ENCODE data around the gene CORO7.
A peak's percentile ranks its signal among the peaks of the same experiment; 100 is the strongest.

Gene CORO7

DNA sequence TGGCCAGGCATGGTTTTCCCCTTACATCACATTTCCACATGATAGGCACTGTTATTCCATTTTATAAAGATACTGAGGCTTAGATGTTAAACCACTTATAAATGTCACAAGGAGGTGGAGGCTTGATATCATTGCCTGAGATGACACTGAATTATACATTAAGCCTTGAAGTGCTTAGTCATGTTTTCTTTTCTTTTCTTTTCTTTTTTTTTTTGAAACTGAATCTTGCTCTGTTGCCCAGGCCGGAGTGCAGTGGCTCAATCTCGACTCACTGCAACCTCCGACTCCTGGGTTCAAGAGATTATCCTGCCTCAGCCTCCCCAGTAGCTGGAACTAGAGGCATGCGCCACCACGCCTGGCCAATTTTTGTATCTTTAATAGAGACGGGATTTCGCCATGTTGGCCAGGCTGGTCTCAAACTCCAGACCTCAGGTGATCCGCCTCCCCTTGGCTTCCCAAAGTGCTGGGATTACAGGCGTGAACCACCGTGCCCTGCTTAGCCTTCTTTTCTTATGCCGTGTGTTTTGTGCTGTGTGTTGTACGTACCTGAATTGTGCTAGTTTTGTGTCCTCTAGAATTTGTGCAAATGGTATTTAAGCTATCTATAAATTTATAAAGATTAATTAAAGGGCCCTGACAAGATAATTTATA is 10.5 kb upstream of the CORO7 start:
- FAIRE-seq (no peak), DNase-seq (ENCODE audit: insufficient read length, low spot score) (no peak)

GRCh38 chr16:4426021-4426684 is 9.8 kb upstream of the CORO7 start:
- no peak for DNase-seq (ENCODE audit: insufficient read length, low spot score)
- no peak for FAIRE-seq

- FAIRE-seq (peak; percentile 84), DNase-seq (ENCODE audit: insufficient read length, low spot score) (peak; percentile 98)
Measured at GRCh38 chr16:4425378-4426020, 9.1 kb upstream of the CORO7 start, which contains the start of gene DNAJA3. Gene DNAJA3, plus strand, starts transcription at chr16:4425868. Its CDS starts 14 bp downstream, at chr16:4425882.

- DNase-seq (ENCODE audit: insufficient read length, low spot score) (no peak), FAIRE-seq (no peak)
Measured at GRCh38 chr16:4420505-4421105, 4.2 kb upstream of the CORO7 start.

DNA sequence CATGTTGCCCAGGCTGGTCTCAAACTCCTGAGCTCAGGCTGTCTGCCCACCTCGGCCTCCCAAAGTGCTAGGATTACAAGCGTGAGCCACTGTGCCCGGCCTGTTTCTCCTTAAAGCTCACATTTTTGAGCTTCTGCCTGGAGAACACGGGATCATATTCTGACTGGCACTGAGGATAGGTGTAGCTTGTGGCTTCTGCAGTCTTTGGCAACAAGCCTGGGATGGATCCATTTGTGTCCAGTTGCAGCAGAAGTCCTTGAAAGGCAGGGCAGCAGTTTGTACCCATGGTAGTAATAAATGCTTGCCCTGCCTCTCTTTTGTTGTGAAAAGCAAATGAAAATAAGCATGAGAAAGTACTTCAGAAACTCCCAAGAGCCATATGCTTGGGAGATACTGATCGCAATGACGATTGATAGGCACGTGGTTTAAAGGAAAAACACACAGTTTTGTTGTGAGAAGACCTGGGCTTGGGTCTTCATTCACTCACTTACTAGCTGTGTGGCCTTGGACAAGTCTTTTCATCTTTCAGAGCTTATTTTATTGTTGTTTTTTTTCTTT is 3.1 kb upstream of the CORO7 start:
- DNase-seq (ENCODE audit: insufficient read length, low spot score) (no peak), FAIRE-seq (no peak)

DNA sequence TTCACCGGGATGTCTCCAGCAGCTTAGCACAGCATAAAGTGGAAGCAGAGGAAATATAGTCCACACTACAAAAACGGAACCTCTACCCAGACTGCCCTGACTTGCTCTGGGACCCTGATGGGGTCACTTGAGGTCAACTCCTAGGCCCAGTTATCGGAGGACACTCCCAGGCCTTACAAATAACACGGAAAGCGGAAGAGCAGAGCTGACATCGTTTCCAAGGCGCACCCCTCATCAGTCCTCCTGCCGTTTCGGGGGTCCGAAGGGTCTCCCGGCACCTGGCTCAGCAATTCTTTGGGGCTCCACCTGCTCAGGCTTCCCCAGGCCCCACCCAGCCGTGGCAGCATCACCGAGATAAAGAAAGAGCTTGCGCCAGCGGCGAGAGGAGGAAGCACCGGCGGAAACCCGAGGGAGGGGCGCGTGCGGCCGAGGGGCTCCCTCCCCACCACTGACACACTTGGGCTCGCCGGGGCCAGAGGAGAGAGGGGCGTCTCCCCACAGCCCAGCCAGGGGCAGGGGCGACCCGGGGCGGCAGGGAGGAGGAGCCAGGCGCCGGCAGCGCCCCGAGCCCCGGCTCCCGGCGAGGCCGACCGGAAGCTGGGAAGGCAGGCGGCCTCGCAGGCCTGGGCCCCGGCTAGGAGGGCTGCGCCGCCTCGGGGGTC is 727 bp downstream of the CORO7 start:
- no peak for DNase-seq (ENCODE audit: insufficient read length, low spot score)

GRCh38 chr16:4414187-4414917 is 2.0 kb downstream of the CORO7 start:
- FAIRE-seq (no peak), DNase-seq (ENCODE audit: insufficient read length, low spot score) (no peak)

More for the DNA sequence above, 727 bp downstream of the CORO7 start:
- no peak for FAIRE-seq

- no peak for FAIRE-seq
Measured at GRCh38 chr16:4412854-4413253, 3.5 kb downstream of the CORO7 start.

GRCh38 chr16:4412159-4412558 is 4.2 kb downstream of the CORO7 start:
- DNase-seq (ENCODE audit: insufficient read length, low spot score): no peak
- FAIRE-seq: no peak

More at GRCh38 chr16:4412854-4413253, 3.5 kb downstream of the CORO7 start:
- no peak for DNase-seq (ENCODE audit: insufficient read length, low spot score)

DNA sequence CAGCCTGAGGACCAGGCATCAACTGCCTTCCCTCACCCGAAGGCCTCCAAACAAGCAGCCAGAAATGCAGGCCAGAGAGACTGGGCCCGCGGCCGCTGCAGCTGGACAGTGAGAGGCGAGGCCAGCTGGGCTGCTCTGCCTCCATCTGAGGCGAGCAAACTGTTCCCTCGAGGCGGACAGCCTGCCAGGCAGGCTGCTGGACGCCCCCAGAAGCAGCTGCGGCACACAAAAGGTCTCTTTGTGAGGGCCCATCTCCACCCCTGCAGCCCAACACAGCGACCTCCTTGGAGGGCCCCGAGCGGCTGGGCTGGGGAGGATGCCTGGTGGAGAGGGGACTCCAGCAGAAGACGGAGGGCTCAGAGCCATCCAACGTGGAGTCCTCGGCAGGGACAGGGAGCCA is 4.7 kb downstream of the CORO7 start:
- FAIRE-seq (no peak), DNase-seq (ENCODE audit: insufficient read length, low spot score) (no peak)

- no peak for DNase-seq (ENCODE audit: insufficient read length, low spot score)
- no peak for FAIRE-seq
Measured at GRCh38 chr16:4410335-4411075, 5.9 kb downstream of the CORO7 start.

DNA sequence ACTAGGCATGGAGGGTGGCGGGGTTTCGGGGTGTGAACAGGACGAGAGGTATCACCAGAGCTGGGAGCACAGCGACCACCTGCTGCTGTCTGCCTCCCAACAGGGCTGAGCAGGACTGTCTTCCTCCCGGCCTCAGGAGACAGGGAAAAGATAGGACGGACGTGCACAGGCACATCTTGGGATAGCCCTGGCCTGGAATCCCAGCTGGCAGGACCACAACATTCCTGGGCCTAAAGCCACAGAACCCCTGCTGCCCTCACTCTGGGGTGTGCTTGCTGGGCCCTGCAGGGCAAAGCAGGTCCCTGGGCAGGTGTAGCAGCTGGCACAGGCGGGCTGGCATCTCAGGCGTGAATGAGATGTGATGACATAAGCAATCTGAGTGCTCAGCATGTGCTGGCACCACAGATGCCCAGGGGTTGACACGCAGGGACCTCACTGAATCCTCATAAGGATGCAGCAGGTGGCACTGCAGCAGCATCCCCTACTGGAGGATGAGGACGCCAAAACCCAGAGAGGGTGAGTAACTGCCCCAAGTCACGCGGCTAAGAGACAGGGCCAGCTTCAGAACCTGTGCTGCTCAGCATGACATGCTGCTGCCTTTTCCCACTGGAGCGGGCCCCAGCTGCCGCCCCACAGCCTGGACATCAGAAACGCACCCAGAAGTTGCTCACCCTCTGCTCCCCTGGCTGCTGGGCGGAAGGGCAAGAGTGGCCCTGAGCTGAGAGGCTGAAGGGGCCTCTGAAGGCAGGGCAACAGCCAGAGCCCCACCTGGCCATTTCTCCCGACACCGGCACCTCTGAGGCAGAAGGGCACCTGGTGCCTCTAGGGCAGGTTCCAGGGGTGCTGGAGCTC is 7.1 kb downstream of the CORO7 start:
- FAIRE-seq: no peak
- DNase-seq (ENCODE audit: insufficient read length, low spot score): no peak

GRCh38 chr16:4408323-4408690 is 8.1 kb downstream of the CORO7 start:
- no peak for DNase-seq (ENCODE audit: insufficient read length, low spot score)
- no peak for FAIRE-seq

DNA sequence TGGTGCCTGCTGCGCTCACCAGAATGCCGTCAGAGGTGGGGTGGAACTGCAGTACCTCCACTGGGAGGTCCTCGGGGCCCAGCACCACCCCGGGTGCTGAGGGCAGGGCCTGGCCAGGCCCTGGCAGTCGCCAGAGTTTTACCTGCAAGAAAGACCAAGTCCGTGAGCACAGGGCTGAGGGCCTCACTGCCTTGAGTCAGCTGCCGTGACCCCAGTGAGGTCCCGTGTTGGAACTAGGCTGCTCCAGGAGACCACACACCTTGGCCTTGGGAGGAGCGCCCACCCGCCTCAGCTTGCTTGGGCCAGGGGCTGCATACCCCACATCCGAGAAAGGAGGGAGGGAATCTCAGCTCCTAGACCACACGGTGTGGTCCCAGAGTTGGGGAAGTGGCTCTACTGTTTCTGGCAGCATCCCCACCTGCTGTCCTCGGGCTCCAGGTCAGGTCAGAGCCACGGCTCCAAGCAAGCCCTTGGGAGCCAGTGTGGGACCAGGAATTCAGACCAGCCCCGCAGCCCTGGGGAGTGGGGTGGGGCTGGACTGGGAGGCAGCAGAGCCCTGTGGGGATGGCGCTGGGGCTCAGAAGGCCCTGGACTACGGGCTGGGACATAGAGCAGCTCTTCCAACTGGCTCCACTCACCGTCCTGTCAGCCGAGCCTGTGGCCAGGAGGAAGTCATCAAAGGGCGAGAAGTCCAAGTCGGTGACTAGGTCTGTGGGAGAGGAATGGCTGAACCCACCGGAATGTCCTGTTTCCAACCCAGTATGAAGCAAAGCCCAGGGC is 8.7 kb downstream of the CORO7 start:
- no peak for FAIRE-seq
- no peak for DNase-seq (ENCODE audit: insufficient read length, low spot score)

DNA sequence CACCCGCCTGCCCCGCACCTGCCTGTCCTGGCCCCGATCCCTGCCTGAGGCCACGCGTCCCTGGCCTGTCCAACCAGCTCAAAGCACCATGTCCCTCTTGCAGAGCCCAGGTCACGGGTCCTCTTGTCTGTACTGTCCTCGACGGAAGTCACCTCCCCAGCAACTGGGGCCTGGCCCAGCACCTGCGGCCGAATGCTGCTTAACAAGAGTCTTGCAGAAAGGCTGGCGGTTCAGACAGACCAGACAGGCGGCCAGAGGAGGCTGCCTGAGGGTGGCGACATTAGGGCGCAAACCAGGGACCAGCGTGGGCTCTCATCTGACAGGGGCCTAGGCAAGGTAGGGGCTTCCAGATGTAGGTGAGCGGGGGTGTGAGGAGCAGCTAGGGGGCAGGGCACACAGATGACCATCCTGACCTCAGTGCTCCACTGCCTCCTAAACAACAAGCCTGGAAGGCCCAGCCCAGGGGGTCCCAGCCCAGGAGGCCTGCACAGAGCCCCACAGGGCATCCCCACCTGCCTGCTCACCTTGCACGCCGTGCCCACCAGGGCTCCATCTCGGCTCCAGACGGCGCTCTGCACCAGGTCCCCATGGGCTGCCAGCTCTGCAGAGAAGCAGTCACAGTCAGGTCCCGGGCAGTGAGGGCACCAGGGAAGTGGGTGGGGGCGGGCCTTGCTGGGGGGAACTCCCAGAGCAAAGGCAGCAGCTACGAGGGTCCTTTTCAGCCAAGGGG is 11.3 kb downstream of the CORO7 start:
- DNase-seq (ENCODE audit: insufficient read length, low spot score) (no peak), FAIRE-seq (no peak)

- DNase-seq (ENCODE audit: insufficient read length, low spot score) (no peak), FAIRE-seq (no peak)
Measured at GRCh38 chr16:4404247-4404966, 12.0 kb downstream of the CORO7 start.

All from HTR-8/SVneo (cell line).